ENCODE measurements around the gene LRRC27.
A peak's percentile ranks its signal among the peaks of the same experiment; 100 is the strongest.

Gene LRRC27

DNA sequence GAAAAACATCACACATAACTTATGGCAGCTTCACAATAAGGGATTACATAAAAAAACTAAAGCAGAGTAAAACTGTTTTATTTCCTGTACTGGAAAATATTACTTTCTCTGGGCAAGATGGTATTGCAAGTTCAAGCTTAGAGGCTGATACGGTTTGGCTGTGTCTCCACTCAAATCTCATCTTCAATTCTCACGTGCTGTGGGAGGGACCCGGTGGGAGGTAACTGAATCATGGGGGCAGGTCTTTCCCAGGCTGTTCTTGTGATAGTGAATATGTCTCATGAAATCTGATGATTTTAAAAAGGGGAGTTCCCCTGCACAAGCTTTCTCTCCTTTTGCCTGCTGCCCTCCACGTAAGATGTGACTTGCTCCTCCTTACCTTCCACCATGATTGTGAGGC, 5.1 kb upstream of the LRRC27 start:
- in situ Hi-C loops (cut with MboI; ENCODE audit: low pct_unique_long_range_greater_than_20kb, low sequenced_read_pairs, unreplicated experiment): no loop called here
- TF ChIP-seq, protein P1, sequence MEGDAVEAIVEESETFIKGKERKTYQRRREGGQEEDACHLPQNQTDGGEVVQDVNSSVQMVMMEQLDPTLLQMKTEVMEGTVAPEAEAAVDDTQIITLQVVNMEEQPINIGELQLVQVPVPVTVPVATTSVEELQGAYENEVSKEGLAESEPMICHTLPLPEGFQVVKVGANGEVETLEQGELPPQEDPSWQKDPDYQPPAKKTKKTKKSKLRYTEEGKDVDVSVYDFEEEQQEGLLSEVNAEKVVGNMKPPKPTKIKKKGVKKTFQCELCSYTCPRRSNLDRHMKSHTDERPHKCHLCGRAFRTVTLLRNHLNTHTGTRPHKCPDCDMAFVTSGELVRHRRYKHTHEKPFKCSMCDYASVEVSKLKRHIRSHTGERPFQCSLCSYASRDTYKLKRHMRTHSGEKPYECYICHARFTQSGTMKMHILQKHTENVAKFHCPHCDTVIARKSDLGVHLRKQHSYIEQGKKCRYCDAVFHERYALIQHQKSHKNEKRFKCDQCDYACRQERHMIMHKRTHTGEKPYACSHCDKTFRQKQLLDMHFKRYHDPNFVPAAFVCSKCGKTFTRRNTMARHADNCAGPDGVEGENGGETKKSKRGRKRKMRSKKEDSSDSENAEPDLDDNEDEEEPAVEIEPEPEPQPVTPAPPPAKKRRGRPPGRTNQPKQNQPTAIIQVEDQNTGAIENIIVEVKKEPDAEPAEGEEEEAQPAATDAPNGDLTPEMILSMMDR (IDR thresholded peaks at IDR 0.05; ENCODE audit: extremely low read depth, insufficient read depth, missing control alignments): no peak

DNA sequence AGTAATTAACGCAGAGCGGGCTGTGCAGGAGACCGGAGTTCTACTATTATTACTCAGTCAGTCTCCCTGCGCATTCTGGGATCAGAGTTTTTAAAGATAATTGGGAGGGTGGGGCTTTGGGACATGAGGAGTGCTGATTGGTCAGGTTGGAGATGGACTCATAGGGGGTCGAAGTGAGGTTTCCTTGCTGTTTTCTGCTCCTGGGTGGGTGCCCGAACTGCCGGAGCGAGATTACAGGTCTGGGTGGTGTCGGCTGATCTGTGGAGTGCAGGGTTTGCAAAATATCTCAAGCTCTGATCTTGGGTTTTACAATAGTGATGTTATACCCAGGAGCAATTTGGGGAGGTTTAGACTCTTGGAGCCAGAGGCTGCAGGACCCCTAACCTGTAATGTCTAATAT, 3.9 kb upstream of the LRRC27 start:
- TF ChIP-seq, protein P1 (IDR thresholded peaks at IDR 0.05; ENCODE audit: extremely low read depth, insufficient read depth, missing control alignments): no peak
- in situ Hi-C loops (cut with MboI; ENCODE audit: low pct_unique_long_range_greater_than_20kb, low sequenced_read_pairs, unreplicated experiment): no loop called here
- no peak for DNase-seq (ENCODE audit: low spot score)

More for the DNA sequence above, 5.1 kb upstream of the LRRC27 start:
- DNase-seq (ENCODE audit: low spot score): no peak

DNA sequence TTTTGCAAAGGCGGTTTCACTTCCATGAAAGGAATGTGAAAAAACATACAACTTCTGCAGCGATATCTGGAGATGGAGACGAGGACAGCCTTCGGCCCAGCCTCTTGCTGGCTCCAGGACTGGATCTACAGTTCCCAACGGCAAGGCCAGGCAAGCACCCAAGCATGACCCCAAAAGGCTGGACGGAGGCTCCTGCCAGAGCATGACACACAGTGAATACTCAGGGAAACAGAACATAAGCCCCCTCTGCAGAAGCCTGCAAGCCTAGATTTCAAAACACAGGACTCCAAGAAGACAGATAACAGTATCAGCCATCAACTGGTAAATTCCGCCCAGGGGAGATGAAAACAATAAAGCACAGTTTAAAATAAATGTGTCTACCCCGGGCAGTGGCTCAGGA, 3.3 kb upstream of the LRRC27 start:
- TF ChIP-seq, protein P1 (IDR thresholded peaks at IDR 0.05; ENCODE audit: extremely low read depth, insufficient read depth, missing control alignments): no peak
- in situ Hi-C loops (cut with MboI; ENCODE audit: low pct_unique_long_range_greater_than_20kb, low sequenced_read_pairs, unreplicated experiment): no loop called here
- no peak for DNase-seq (ENCODE audit: low spot score)

DNA sequence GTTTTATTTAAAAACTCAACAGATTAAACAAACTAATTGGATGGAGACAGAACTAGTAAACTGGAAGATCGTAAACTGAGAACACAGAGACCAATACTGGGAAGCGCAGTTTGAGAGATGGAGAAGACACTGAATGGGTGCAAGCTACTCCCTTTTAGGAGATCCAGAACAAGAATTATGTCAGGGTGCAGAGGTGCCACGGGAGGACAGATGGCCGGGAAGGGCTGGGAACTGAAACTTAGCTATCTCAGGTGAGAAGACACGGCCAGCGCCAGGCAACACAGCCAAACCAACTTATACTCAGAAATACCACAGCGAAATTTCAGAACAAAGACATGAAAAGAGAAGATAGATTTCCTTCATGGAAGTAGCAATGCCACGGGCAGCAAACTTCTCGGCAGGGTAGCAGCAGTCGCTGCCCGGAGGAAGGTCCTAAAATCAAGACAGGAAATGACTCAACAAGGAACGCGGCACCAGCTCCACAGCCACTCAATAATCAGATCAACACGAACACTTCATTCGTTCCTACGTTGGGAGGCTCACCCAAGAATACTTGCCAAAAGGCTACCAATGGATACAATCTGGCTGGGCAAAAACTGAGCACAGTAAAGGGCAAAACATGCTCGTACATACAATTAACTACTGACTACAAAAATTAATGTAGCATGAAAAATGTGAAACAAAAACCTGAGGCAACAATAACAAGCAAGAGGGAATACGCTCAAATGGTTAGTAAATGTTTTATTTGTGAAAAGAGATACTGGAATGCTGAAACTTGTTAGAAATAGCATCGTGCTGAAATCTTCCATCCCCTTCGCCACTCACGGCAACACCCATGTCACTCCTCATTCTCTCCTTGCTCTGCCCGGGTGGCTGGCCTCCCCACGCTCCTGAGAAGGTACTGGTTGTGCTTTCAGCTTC, 2.2 kb upstream of the LRRC27 start:
- TF ChIP-seq, protein P1 (IDR thresholded peaks at IDR 0.05; ENCODE audit: extremely low read depth, insufficient read depth, missing control alignments): no peak
- peak; percentile 43 for DNase-seq (ENCODE audit: low spot score)

DNA sequence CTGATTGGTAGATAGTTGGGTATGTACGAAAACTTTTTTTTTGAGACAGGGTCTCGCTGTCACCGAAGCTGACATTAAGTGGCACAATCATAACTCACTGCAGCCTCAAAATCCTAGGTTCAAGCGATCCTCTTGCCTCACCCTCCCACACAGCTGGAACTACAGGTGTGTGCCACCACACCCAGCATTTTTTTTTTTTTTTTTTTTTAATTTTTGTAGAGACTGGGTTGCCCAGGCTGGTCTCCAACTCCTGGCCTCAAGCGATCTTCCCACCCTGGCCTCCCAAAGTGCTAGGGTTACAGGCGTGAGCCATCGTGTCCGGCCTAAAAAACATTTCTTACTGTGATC, 1.5 kb upstream of the LRRC27 start:
- TF ChIP-seq, protein P1 (IDR thresholded peaks at IDR 0.05; ENCODE audit: extremely low read depth, insufficient read depth, missing control alignments): no peak
- DNase-seq (ENCODE audit: low spot score): no peak
- in situ Hi-C loops (cut with MboI; ENCODE audit: low pct_unique_long_range_greater_than_20kb, low sequenced_read_pairs, unreplicated experiment): no loop called here

More for the DNA sequence above, 2.2 kb upstream of the LRRC27 start:
- in situ Hi-C loops (cut with MboI; ENCODE audit: low pct_unique_long_range_greater_than_20kb, low sequenced_read_pairs, unreplicated experiment): no loop called here

DNA sequence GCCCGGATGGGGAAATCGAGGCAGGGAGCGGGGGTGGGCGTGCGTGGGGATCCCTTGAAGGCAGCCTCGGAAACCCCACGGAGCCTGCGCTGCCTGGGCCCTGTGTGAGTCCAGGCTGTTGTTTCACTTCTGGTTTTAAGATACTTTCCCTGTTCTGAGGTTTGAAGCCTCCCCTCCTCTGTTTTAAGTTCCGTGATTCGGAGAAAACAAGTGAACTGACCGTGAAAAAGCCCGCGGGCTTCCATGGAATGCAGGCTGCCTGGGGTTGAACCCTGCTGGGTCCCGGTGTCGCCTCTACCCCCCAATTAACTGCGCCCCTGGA, 401 bp downstream of the LRRC27 start:
- TF ChIP-seq, protein P1 (IDR thresholded peaks at IDR 0.05; ENCODE audit: extremely low read depth, insufficient read depth, missing control alignments): no peak
- in situ Hi-C loops (cut with MboI; ENCODE audit: low pct_unique_long_range_greater_than_20kb, low sequenced_read_pairs, unreplicated experiment): no loop called here
- peak; percentile 73 for DNase-seq (ENCODE audit: low spot score)
